CD4-positive, CD25-positive, alpha-beta regulatory T cell (primary cell): ENCODE data around the gene KIF22. TPM values are rescaled to one million over a fixed set of nuclear protein-coding genes. Genes with fewer than 3 reads are reported as not detected.
A peak's percentile ranks its signal among the peaks of the same experiment; 100 is the strongest.
"Not testable (repeated sequence)": the region's sequence is repeated elsewhere in the genome, so short reads cannot be mapped to it uniquely, and the experiment has no call there.

Experiments
- ATAC-seq, 2 donors: fragments of 150-1000 bp; cut with Tn5 transposase; one replicate each; pipeline ENCODE4 v1.10.0; 2021; ENCODE audit warnings: low read depth in 2 of 2, moderate number of reproducible peaks in 2 of 2, moderate library complexity in 1 of 2
- DNase-seq, 3 donors: peaks; one replicate each; pipeline versions ENCODE4 v3.0.0 to v3.0.0-alpha.2; 2012 to 2022; ENCODE audit warnings: mixed read lengths in 1 of 3
- H3K27ac ChIP-seq: one replicate; pipeline ENCODE4 v1.7.0; 2013; ENCODE audit warnings: mild to moderate bottlenecking, low read length; ENCODE audit not compliant: insufficient read depth, poor library complexity, severe bottlenecking
- H3K27me3 ChIP-seq: one replicate; pipeline ENCODE4 v1.7.0; 2013; ENCODE audit warnings: low read length; ENCODE audit not compliant: control insufficient read depth, insufficient read depth
- H3K36me3 ChIP-seq: one replicate; pipeline ENCODE4 v1.7.0; 2013; ENCODE audit warnings: mild to moderate bottlenecking, low read length, moderate library complexity; ENCODE audit not compliant: control insufficient read depth, insufficient read depth
- H3K4me1 ChIP-seq: 2 replicates; pipeline ENCODE4 v1.7.0; 2013; ENCODE audit warnings: mild to moderate bottlenecking, low read length; ENCODE audit not compliant: insufficient read depth, control insufficient read depth, poor library complexity, severe bottlenecking
- H3K4me3 ChIP-seq: one replicate; pipeline ENCODE4 v1.7.0; 2013; ENCODE audit warnings: low read depth, mild to moderate bottlenecking, low read length, moderate library complexity
- H3K9me3 ChIP-seq, 2 experiments: 1 replicate in 1 of 2; 2 replicates in 1 of 2; pipeline ENCODE4 v1.7.0; 2013; ENCODE audit warnings: low read length in 2 of 2, mild to moderate bottlenecking in 1 of 2, moderate library complexity in 1 of 2; ENCODE audit not compliant: control insufficient read depth in 2 of 2
- H3K27ac Mint-ChIP-seq, 3 donors: one replicate each; pipeline ENCODE4 v1.8.0; 2020 to 2022; ENCODE audit warnings: mild to moderate bottlenecking in 3 of 3, mixed read lengths in 3 of 3, moderate library complexity in 2 of 3
- H3K27me3 Mint-ChIP-seq: one replicate; pipeline ENCODE4 v1.8.0; 2022; ENCODE audit warnings: mild to moderate bottlenecking, mixed read lengths
- H3K36me3 Mint-ChIP-seq: one replicate; pipeline ENCODE4 v1.8.0; 2020; ENCODE audit warnings: mixed read lengths
- H3K4me1 Mint-ChIP-seq, 4 donors: one replicate each; pipeline ENCODE4 v1.8.0; 2020 to 2022; ENCODE audit warnings: mixed read lengths in 4 of 4, mild to moderate bottlenecking in 1 of 4
- H3K4me3 Mint-ChIP-seq, 4 donors: one replicate each; pipeline ENCODE4 v1.8.0; 2020 to 2022; ENCODE audit warnings: mild to moderate bottlenecking in 4 of 4, mixed read lengths in 4 of 4, moderate library complexity in 3 of 4
- H3K9me3 Mint-ChIP-seq, 7 donors: one replicate each; pipeline ENCODE4 v1.8.0; 2020 to 2022; ENCODE audit warnings: mixed read lengths in 7 of 7, mild to moderate bottlenecking in 3 of 7, moderate library complexity in 2 of 7
- polyA plus RNA-seq, 4 donors: library from polyadenylated mRNA; unstranded; fragments of 300-500 nt; fragmentation: Illumina TruSeq; gene quantifications; one replicate each; pipeline ENCODE4 v1.2.3, GENCODE V29; 2021
- total RNA-seq: library from RNA; stranded (reverse); gene quantifications from one replicate; pipeline ENCODE4 v1.2.3, GENCODE V29; 2022

KIF22 gene
- total and polyA plus RNA-seq, 5 donors from 2014 or later, result 49.4 to 89.1 (median 58.4) TPM

DNA sequence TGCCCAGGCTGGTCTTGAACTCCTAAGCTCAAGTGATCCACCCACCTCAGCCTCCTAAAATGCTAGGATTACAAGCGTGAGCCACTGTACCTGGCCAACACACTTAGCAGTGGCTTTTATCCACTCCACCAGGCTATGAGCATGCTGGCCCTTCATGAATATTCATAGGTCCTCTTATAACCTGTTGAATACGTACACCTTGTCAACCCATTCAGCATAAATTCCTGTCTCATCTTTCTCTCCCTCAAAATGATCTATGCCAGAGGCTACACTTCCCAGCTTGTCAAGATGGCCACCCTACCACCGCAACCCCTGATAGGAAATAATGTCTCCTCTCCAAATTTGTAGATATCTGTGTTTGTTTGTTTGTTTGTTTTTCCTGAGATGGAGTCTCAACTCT lies 23.5 kb upstream of the KIF22 start:
- no peak overlapping the region for H3K27ac ChIP-seq
- no peak overlapping the region for H3K4me3 ChIP-seq
- no peaks in the 10 kb centered on the region for H3K9me3 ChIP-seq
- H3K4me3 Mint-ChIP-seq, result no peak overlapping the region
- peaks cover 6% of the 10 kb centered on the region for H3K27me3 Mint-ChIP-seq
- no peaks in the 10 kb centered on the region for H3K4me1 ChIP-seq
- H3K36me3 ChIP-seq, result no peaks in the 10 kb centered on the region
- H3K4me1 Mint-ChIP-seq, result peaks cover 4 to 6% (median 5%) of the 10 kb centered on the region in 4 donors
- ATAC-seq (no peak), DNase-seq (no peak)
- H3K27me3 ChIP-seq, result no peaks in the 10 kb centered on the region
- no peaks in the 10 kb centered on the region for H3K36me3 Mint-ChIP-seq
- peaks cover 0 to 1% (median 0%) of the 10 kb centered on the region in 7 donors for H3K9me3 Mint-ChIP-seq
- H3K27ac Mint-ChIP-seq, result peak overlapping the region in 1 of 3 donors; percentile 67

DNA sequence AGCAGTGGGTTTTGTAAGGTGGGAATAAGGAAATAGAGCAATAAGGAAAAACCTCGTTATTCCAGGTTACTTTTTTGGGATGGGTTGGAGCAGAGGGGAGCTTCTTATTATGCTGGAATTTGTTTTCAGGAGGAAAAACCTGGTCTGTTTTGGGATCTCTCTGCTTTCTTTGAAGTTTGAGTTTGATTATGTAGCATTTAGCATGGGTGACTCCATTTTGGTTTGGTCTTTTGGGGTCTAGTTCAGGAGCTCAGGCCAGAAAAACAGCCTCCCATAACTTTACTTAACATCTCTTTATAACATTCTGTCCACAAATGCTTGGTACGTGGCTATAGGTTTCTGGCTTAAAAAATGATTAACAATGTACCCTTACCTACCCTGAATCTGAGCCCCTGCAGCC lies 21.0 kb upstream of the KIF22 start:
- Mint-ChIP-seq H3K27ac (no peak overlapping the region), H3K27me3 (no peaks in the 10 kb centered on the region)

GRCh38 chr16:29770250-29770929 lies 20.2 kb upstream of the KIF22 start:
- Histone ChIP-seq H3K9me3 (no peaks in the 10 kb centered on the region), H3K36me3 (no peaks in the 10 kb centered on the region), H3K4me3 (no peak overlapping the region), H3K27me3 (no peaks in the 10 kb centered on the region), H3K4me1 (no peaks in the 10 kb centered on the region), H3K27ac (no peak overlapping the region)
- ATAC-seq (no peak), DNase-seq (no peak)
- H3K27me3 Mint-ChIP-seq, result no peaks in the 10 kb centered on the region
- peaks cover 0 to 3% (median 0%) of the 10 kb centered on the region in 7 donors for H3K9me3 Mint-ChIP-seq
- H3K27ac Mint-ChIP-seq, result peak overlapping the region in 1 of 3 donors; percentile 22
- peaks cover 4 to 13% (median 7%) of the 10 kb centered on the region in 4 donors for H3K4me1 Mint-ChIP-seq
- no peaks in the 10 kb centered on the region for H3K36me3 Mint-ChIP-seq
- no peak overlapping the region for H3K4me3 Mint-ChIP-seq

More for the DNA sequence above, 21.0 kb upstream of the KIF22 start:
- Mint-ChIP-seq H3K9me3 (peaks cover 0 to 3% (median 0%) of the 10 kb centered on the region in 7 donors), H3K4me3 (no peak overlapping the region), H3K4me1 (peaks cover 4 to 9% (median 6%) of the 10 kb centered on the region in 4 donors), H3K36me3 (no peaks in the 10 kb centered on the region)
- no peak overlapping the region for H3K27ac ChIP-seq
- no peaks in the 10 kb centered on the region for H3K27me3 ChIP-seq
- no peaks in the 10 kb centered on the region for H3K9me3 ChIP-seq
- H3K4me3 ChIP-seq, result no peak overlapping the region
- no peaks in the 10 kb centered on the region for H3K36me3 ChIP-seq
- ATAC-seq, result no peak
- DNase-seq, result no peak
- no peaks in the 10 kb centered on the region for H3K4me1 ChIP-seq

DNA sequence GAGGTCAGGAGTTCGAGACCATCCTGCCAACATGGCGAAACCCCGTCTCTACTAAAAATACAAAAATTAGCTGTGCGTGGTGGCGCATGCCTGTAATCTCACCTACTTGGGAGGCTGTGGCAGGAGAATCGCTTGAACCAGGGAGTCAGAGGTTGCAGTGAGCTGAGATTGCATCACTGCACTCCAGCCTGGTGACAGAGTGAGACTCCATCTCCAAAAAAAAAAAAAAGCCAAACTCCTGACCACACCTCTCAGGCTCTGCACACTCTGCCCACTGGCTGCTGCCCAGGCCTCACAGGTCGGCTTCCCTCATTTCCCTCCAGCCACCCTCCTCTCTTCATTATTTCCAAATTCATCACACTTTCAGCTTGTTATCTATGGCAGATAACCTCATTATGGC lies 18.2 kb upstream of the KIF22 start:
- DNase-seq, H3K27me3 Mint-ChIP-seq, H3K27ac ChIP-seq, H3K27me3 ChIP-seq, H3K9me3 ChIP-seq, H3K9me3 Mint-ChIP-seq, H3K4me3 ChIP-seq, H3K36me3 Mint-ChIP-seq, H3K4me1 ChIP-seq, ATAC-seq, H3K4me3 Mint-ChIP-seq, H3K27ac Mint-ChIP-seq, H3K36me3 ChIP-seq: not testable (repeated sequence)
- peaks cover 0 to 13% (median 5%) of the 10 kb centered on the region in 4 donors for H3K4me1 Mint-ChIP-seq

DNA sequence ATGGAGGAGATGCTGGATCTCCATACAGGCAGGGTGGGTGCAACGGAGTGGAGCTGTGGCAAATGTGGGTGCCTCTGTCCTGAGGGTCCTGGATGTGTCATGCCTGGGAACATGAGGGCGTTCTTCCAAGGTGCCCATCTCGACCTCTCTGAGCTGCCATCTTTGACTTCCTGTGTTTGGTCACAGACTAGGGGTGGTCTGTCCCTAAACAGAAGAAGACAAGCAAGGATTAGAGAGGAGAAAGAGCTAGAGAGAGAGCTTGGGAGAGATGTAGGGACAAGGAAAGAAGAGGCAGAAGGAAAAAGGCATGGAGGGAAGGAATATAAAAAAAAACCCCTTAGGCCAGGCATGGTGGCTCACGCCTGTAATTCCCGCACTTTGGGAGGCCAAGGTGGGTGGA lies 15.8 kb upstream of the KIF22 start:
- peaks cover 0 to 3% (median 0%) of the 10 kb centered on the region in 7 donors for H3K9me3 Mint-ChIP-seq
- H3K27me3 Mint-ChIP-seq, result peaks cover 10% of the 10 kb centered on the region
- H3K27me3 ChIP-seq, result no peaks in the 10 kb centered on the region
- no peak overlapping the region for H3K4me3 Mint-ChIP-seq
- H3K4me1 Mint-ChIP-seq, result peaks cover 0 to 16% (median 4%) of the 10 kb centered on the region in 4 donors
- H3K27ac ChIP-seq, result no peak overlapping the region
- no peaks in the 10 kb centered on the region for H3K36me3 Mint-ChIP-seq
- H3K36me3 ChIP-seq, result no peaks in the 10 kb centered on the region
- ATAC-seq (no peak), DNase-seq (no peak)
- H3K4me3 ChIP-seq, result no peak overlapping the region
- H3K27ac Mint-ChIP-seq, result peak overlapping the region in 2 of 3 donors; percentile 76 to 91
- no peaks in the 10 kb centered on the region for H3K4me1 ChIP-seq
- no peaks in the 10 kb centered on the region for H3K9me3 ChIP-seq

DNA sequence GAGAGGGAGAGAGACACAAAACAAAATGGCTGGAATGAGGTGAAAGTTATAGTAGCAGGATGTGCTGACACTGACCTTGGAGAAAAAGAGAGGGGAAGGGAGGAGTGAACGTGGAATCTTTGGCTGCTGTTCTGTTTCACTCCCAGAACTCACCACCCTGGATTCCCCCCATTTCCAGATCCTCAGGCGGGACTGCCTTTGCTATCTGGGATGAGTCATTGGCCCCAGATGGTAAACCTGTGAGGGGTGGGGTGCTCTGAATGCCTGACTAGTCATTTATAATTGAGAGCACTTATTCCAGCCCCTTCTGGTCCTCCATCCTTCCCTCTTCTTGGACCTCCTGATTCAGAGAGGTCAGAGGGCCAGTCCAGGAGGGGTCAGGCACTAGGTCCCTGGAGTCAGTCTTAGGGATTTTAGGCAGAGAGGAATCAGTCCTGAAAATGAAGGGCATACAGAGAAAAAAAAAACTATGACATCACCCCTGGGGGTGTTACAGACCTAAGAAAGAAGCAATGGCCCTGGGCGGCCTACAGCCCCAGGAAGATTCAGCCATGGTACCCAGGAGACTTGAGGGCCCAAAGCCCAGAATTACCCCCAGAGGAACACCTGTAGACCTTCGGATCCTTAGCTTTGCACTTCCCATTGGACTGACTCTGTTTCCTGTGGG lies 14.7 kb upstream of the KIF22 start:
- H3K4me3 Mint-ChIP-seq, result no peak overlapping the region
- Histone ChIP-seq H3K27ac (no peak overlapping the region), H3K36me3 (no peaks in the 10 kb centered on the region), H3K4me3 (no peak overlapping the region), H3K9me3 (no peaks in the 10 kb centered on the region), H3K4me1 (no peaks in the 10 kb centered on the region), H3K27me3 (no peaks in the 10 kb centered on the region)
- H3K9me3 Mint-ChIP-seq, result peaks cover 0 to 3% (median 0%) of the 10 kb centered on the region in 7 donors
- no peaks in the 10 kb centered on the region for H3K36me3 Mint-ChIP-seq
- H3K27me3 Mint-ChIP-seq, result peaks cover 10% of the 10 kb centered on the region
- H3K4me1 Mint-ChIP-seq, result peaks cover 0 to 11% (median 1%) of the 10 kb centered on the region in 4 donors
- DNase-seq (no peak), ATAC-seq (no peak)
- no peak overlapping the region for H3K27ac Mint-ChIP-seq

DNA sequence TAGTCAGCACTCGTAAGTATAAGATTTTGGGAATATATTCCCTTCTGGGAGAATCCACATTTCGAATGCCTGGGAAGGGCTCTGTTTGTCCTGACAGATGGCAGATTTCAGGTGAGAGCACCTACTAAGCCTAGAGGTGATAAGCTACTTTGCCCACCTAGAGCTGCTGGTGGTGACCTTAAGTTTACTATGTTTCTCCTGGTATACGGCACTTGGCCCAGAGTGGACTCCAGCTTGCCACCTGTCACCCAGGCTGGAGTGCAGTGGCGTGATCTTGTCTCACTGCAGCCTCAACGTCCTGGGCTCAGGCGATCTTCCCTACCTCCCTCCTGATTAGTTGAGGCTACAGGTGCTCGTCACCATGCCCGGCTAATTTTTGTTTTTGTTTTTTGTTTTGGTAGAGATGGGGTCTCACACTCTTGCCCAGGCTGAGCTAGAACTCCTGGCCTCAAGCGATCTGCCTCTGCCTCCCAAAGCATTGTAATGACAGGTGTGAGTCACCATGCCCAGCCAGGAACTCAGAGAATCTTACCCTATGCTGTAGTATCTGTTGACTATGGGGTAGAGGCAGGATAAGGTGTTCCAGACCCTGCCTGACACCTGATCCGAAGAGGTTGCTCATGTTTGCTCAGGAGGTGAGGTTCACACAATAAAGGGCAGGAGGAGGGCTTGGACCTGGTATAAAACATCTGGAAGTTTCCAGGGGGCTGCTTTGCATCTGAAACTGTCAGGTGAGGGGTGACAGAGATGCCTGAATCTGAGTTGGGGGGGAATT lies 12.8 kb upstream of the KIF22 start, which contains the start of gene ZG16:
ZG16 (plus strand) TSS at position 681 of the 775 bp plus-strand sequence. CDS start 1,011 bp downstream, outside the sequence.
- Histone ChIP-seq H3K27me3 (peaks cover 2% of the 10 kb centered on the region), H3K9me3 (no peaks in the 10 kb centered on the region), H3K36me3 (no peaks in the 10 kb centered on the region), H3K4me1 (no peaks in the 10 kb centered on the region), H3K27ac (no peak within 1 kb of the TSS), H3K4me3 (no peak within 1 kb of the TSS)
- Mint-ChIP-seq H3K27ac (peak within 1 kb of the TSS in 2 of 3 donors; percentile 17 to 65), H3K9me3 (peaks cover 0 to 2% (median 0%) of the 10 kb centered on the region in 7 donors), H3K4me3 (no peak within 1 kb of the TSS), H3K4me1 (peaks cover 0 to 11% (median 3%) of the 10 kb centered on the region in 4 donors), H3K27me3 (peaks cover 11% of the 10 kb centered on the region), H3K36me3 (no peaks in the 10 kb centered on the region)
- DNase-seq (no peak), ATAC-seq (no peak)
